Type B pancreatic cell (in vitro differentiated cells): ENCODE results near the gene MTX1. TPM values are rescaled to one million over a fixed set of nuclear protein-coding genes. Genes with fewer than 3 reads are reported as not detected.
"Not testable (repeated sequence)": the region's sequence is repeated elsewhere in the genome, so short reads cannot be mapped to it uniquely, and the experiment has no call there.

Experiments
- DNase-seq: peaks from one replicate; pipeline ENCODE4 v3.0.0; 2021; ENCODE audit warnings: mixed read lengths; ENCODE audit not compliant: unreplicated experiment; ENCODE audit errors: extremely low spot score
- H3K27ac Mint-ChIP-seq: 2 replicates; pipeline ENCODE4 v1.8.0; 2021; ENCODE audit warnings: mild to moderate bottlenecking, mixed read lengths
- H3K27me3 Mint-ChIP-seq: 2 replicates; pipeline ENCODE4 v1.8.0; 2021; ENCODE audit warnings: mixed read lengths
- H3K36me3 Mint-ChIP-seq: 2 replicates; pipeline ENCODE4 v1.8.0; 2021; ENCODE audit warnings: mixed read lengths
- H3K4me1 Mint-ChIP-seq: one replicate; pipeline ENCODE4 v1.8.0; 2021; ENCODE audit warnings: mixed read lengths; ENCODE audit not compliant: unreplicated experiment
- H3K4me3 Mint-ChIP-seq: 2 replicates; pipeline ENCODE4 v1.8.0; 2021; ENCODE audit warnings: mild to moderate bottlenecking, mixed read lengths
- H3K9me3 Mint-ChIP-seq: 2 replicates; pipeline ENCODE4 v1.8.0; 2021; ENCODE audit warnings: mixed read lengths
- CTCF ChIP-seq: fragments of 200-600 bp; sonication (generic); conservative IDR thresholded peaks from 2 replicates; pipeline ENCODE4 v1.5.0; 2021; ENCODE audit warnings: antibody characterized with exemption, mild to moderate bottlenecking
- total RNA-seq: library from RNA; stranded (reverse); gene quantifications from 2 replicates; pipeline ENCODE4 v1.2.1, GENCODE V29; 2021; ENCODE audit warnings: low replicate concordance

The MTX1 gene
- total RNA-seq, 1 donor from 2014 or later, result 34.0 TPM

- no peaks in the 10 kb centered on the region for H3K9me3 Mint-ChIP-seq
- no peak for DNase-seq
- H3K27ac Mint-ChIP-seq, result peak overlapping the region; percentile 100
- H3K36me3 Mint-ChIP-seq, result peaks cover under 1% of the 10 kb centered on the region
- H3K4me3 Mint-ChIP-seq, result peak overlapping the region; percentile 94
- H3K4me1 Mint-ChIP-seq, result peaks cover 42% of the 10 kb centered on the region
- TF ChIP-seq CTCF, result no peak
- no peaks in the 10 kb centered on the region for H3K27me3 Mint-ChIP-seq
These were observed 15.9 kb upstream of the MTX1 start for GRCh38 chr1:155192346-155193274.

- TF ChIP-seq CTCF, result peak; percentile 99
- Mint-ChIP-seq H3K36me3 (peaks cover 7% of the 10 kb centered on the region), H3K4me3 (peak overlapping the region; percentile 94), H3K9me3 (no peaks in the 10 kb centered on the region), H3K4me1 (peaks cover 36% of the 10 kb centered on the region), H3K27me3 (no peaks in the 10 kb centered on the region), H3K27ac (peak overlapping the region; percentile 100)
- DNase-seq, result peak; percentile 95
These were observed 15.1 kb upstream of the MTX1 start for GRCh38 chr1:155193275-155193990.

- H3K9me3 Mint-ChIP-seq, H3K27me3 Mint-ChIP-seq, H3K36me3 Mint-ChIP-seq, DNase-seq: not testable (repeated sequence)
- H3K4me1 Mint-ChIP-seq, result peaks cover 36% of the 10 kb centered on the region
- peak overlapping the region; percentile 100 for H3K27ac Mint-ChIP-seq
- peak overlapping the region; percentile 94 for H3K4me3 Mint-ChIP-seq
These were observed 14.6 kb upstream of the MTX1 start for GRCh38 chr1:155193991-155194240.

GRCh38 chr1:155195201-155196102 lies 13.0 kb upstream of the MTX1 start:
- Mint-ChIP-seq H3K4me3 (peak overlapping the region; percentile 92), H3K27ac (peak overlapping the region; percentile 77), H3K4me1 (peaks cover 36% of the 10 kb centered on the region), H3K27me3 (no peaks in the 10 kb centered on the region), H3K36me3 (peaks cover 13% of the 10 kb centered on the region), H3K9me3 (no peaks in the 10 kb centered on the region)
- TF ChIP-seq CTCF, result no peak
- no peak for DNase-seq

GRCh38 chr1:155196103-155196892 lies 12.2 kb upstream of the MTX1 start:
- Mint-ChIP-seq H3K9me3 (no peaks in the 10 kb centered on the region), H3K36me3 (peaks cover 13% of the 10 kb centered on the region), H3K4me1 (peaks cover 36% of the 10 kb centered on the region), H3K4me3 (peak overlapping the region; percentile 92), H3K27me3 (no peaks in the 10 kb centered on the region), H3K27ac (peak overlapping the region; percentile 77)
- DNase-seq, result no peak
- TF ChIP-seq CTCF, result no peak
